Chondrocyte (in vitro differentiated cells): Measurements from ENCODE around the gene TCTN2. TPM values are rescaled to one million over a fixed set of nuclear protein-coding genes. Genes with fewer than 3 reads are reported as not detected.
A peak's percentile ranks its signal among the peaks of the same experiment; 100 is the strongest.

ENCODE experiments used
- DNase-seq: peaks from one replicate; pipeline ENCODE4 v3.0.0; 2021; ENCODE audit warnings: mixed read lengths, low spot score
- H3K27ac Mint-ChIP-seq: one replicate; pipeline ENCODE4 v1.8.0; 2021; ENCODE audit warnings: mild to moderate bottlenecking, moderate library complexity, mixed read lengths; ENCODE audit not compliant: unreplicated experiment
- H3K27me3 Mint-ChIP-seq: 2 replicates; pipeline ENCODE4 v1.8.0; 2021; ENCODE audit warnings: low read depth, mixed read lengths
- H3K36me3 Mint-ChIP-seq: 2 replicates; pipeline ENCODE4 v1.8.0; 2021; ENCODE audit warnings: low read depth, mixed read lengths
- H3K4me1 Mint-ChIP-seq: 2 replicates; pipeline ENCODE4 v1.8.0; 2021; ENCODE audit warnings: low read depth, mild to moderate bottlenecking, mixed read lengths
- H3K4me3 Mint-ChIP-seq: one replicate; pipeline ENCODE4 v1.8.0; 2021; ENCODE audit warnings: mild to moderate bottlenecking, moderate library complexity, mixed read lengths; ENCODE audit not compliant: unreplicated experiment
- H3K9me3 Mint-ChIP-seq: 2 replicates; pipeline ENCODE4 v1.8.0; 2021; ENCODE audit warnings: low read depth, mixed read lengths
- CTCF ChIP-seq: fragments of 200-600 bp; sonication (generic); IDR thresholded peaks from 2 replicates; pipeline ENCODE4 v1.5.0; 2021; ENCODE audit warnings: antibody characterized with exemption, mild to moderate bottlenecking, moderate library complexity
- total RNA-seq: library from RNA; stranded (reverse); gene quantifications from 3 replicates; pipeline ENCODE4 v1.2.1, GENCODE V29; 2021

Gene TCTN2
- total RNA-seq, 1 donor from 2014 or later, result 8.6 TPM

- no peak for TF ChIP-seq CTCF
- Mint-ChIP-seq H3K27ac (no peak overlapping the region), H3K27me3 (no peaks in the 10 kb centered on the region), H3K4me3 (no peak overlapping the region), H3K9me3 (no peaks in the 10 kb centered on the region), H3K36me3 (peaks cover 24% of the 10 kb centered on the region), H3K4me1 (peaks cover 22% of the 10 kb centered on the region)
- DNase-seq, result no peak
These were observed 15.5 kb upstream of the TCTN2 start for GRCh38 chr12:123655420-123655819.

GRCh38 chr12:123656392-123656791, 14.5 kb upstream of the TCTN2 start:
- TF ChIP-seq CTCF, result no peak
- DNase-seq, result no peak
- no peak overlapping the region for H3K4me3 Mint-ChIP-seq
- H3K36me3 Mint-ChIP-seq, result peaks cover 21% of the 10 kb centered on the region
- no peaks in the 10 kb centered on the region for H3K9me3 Mint-ChIP-seq
- H3K27ac Mint-ChIP-seq, result peak overlapping the region; percentile 45
- peaks cover 27% of the 10 kb centered on the region for H3K4me1 Mint-ChIP-seq
- H3K27me3 Mint-ChIP-seq, result no peaks in the 10 kb centered on the region

DNA sequence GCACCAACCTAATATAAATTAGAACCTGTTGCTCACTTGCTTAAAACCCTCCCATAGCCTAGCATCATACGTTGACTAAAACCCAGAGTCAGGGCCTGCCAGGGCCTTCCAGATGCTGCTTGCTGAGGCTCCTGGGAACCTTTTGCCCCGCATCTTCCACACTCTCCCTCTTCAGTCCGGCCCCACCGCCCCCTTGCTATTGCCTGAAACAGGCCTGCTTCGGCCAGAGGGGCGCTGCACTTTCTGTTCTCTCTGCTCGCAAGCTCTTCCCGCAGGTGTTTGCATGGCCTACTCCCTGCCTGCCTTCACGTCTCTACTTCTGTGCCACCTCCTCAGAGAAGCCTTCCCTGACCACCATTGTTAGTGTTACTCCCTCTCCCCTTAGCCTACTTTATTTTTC, 13.7 kb upstream of the TCTN2 start:
- peaks cover 17% of the 10 kb centered on the region for H3K36me3 Mint-ChIP-seq
- no peak for TF ChIP-seq CTCF
- H3K4me3 Mint-ChIP-seq, result no peak overlapping the region
- H3K27ac Mint-ChIP-seq, result peak overlapping the region; percentile 50
- no peaks in the 10 kb centered on the region for H3K27me3 Mint-ChIP-seq
- DNase-seq, result no peak
- H3K9me3 Mint-ChIP-seq, result no peaks in the 10 kb centered on the region
- H3K4me1 Mint-ChIP-seq, result peaks cover 27% of the 10 kb centered on the region

GRCh38 chr12:123659996-123660727, 10.8 kb upstream of the TCTN2 start:
- Mint-ChIP-seq H3K4me1 (peaks cover 27% of the 10 kb centered on the region), H3K27me3 (no peaks in the 10 kb centered on the region), H3K9me3 (no peaks in the 10 kb centered on the region), H3K36me3 (peaks cover 18% of the 10 kb centered on the region), H3K4me3 (peak overlapping the region; percentile 40), H3K27ac (peak overlapping the region; percentile 95)
- DNase-seq, result no peak
- TF ChIP-seq CTCF, result no peak

DNA sequence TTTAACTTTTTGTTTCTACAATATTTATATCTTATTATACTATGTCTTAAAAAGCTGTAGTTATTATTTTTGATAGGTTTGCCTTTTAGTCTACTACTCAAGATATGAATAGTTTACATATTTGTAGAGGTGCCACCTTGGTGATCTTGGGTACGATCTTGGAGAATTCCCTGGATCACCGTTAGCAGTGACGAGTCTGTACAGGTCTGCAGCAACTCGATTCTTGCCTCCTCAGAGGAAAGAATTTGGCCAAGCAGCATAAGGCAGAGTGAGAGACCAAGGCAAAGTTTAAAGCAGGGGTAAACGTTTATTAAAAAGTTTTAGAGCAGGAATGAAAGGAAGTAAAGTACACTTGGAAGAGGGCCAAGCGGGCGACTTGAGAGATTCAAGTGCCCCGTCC, 3.1 kb upstream of the TCTN2 start:
- Mint-ChIP-seq H3K27ac (no peak overlapping the region), H3K4me1 (peaks cover 14% of the 10 kb centered on the region), H3K4me3 (no peak overlapping the region), H3K9me3 (no peaks in the 10 kb centered on the region), H3K27me3 (no peaks in the 10 kb centered on the region), H3K36me3 (peaks cover 9% of the 10 kb centered on the region)
- DNase-seq, result no peak
- no peak for TF ChIP-seq CTCF
